HepG2 (cell line): ENCODE measurements around the gene GNG2.

Experiments used
- ATM ChIP-seq: fragments of 450-650 bp; IDR thresholded peaks from 2 replicates; pipeline ENCODE4 v1.7.1; 2017; ENCODE audit warnings: mild to moderate bottlenecking, borderline replicate concordance
- FOXA3 ChIP-seq: IDR thresholded peaks from 2 replicates; pipeline ENCODE4 v1.6.1; 2016; ENCODE audit warnings: missing genetic modification reagents, missing compliant biosample characterization
- IKZF1 ChIP-seq: fragments of 450-650 bp; IDR thresholded peaks from 2 replicates; pipeline ENCODE4 v1.7.1; 2016
- MAZ ChIP-seq, 2 experiments: sonication (generic) in 1 of 2; formaldehyde crosslinking in 1 of 2; IDR thresholded peaks; 2 replicates each; pipeline versions ENCODE4 v1.5.0 to v1.6.1; 2012 to 2020; ENCODE audit warnings: low read depth in 2 of 2, mild to moderate bottlenecking in 2 of 2, borderline replicate concordance in 1 of 2, improper control_type of control experiment in 1 of 2, low read length in 1 of 2, missing genetic modification reagents in 1 of 2, moderate library complexity in 1 of 2
- POLR2A ChIP-seq, 2 experiments: IDR thresholded peaks; 2 replicates each; pipeline ENCODE4 v1.6.1; 2011; ENCODE audit warnings: low read depth in 2 of 2, low read length in 2 of 2, mild to moderate bottlenecking in 1 of 2, moderate library complexity in 1 of 2; ENCODE audit not compliant: insufficient read depth in 1 of 2
- SMC3 ChIP-seq: IDR thresholded peaks from 2 replicates; pipeline ENCODE4 v1.6.1; 2011; ENCODE audit warnings: low read length, improper control_type of control experiment
- SP4 ChIP-seq: sonication (generic); formaldehyde crosslinking; IDR thresholded peaks from 2 replicates; pipeline ENCODE4 v1.8.1; 2023; ENCODE audit warnings: mild to moderate bottlenecking, missing genetic modification reagents
- ZNF224 ChIP-seq: sonication (generic); formaldehyde crosslinking; IDR thresholded peaks from 2 replicates; pipeline ENCODE4 v1.5.0; 2020; ENCODE audit warnings: mild to moderate bottlenecking, missing genetic modification reagents
- TF ChIP-seq, protein P1 (sequence below), 2 experiments: sonication (generic) in 1 of 2; formaldehyde crosslinking in 1 of 2; IDR thresholded peaks; 2 replicates each; pipeline versions ENCODE4 v1.4.0 to v1.6.1; 2018 to 2020; ENCODE audit warnings: missing genetic modification reagents in 2 of 2, borderline replicate concordance in 1 of 2, low read depth in 1 of 2, mild to moderate bottlenecking in 1 of 2, missing biosample characterization in 1 of 2
- TF ChIP-seq, protein P2 (sequence below): sonication (generic); formaldehyde crosslinking; IDR thresholded peaks from 2 replicates; pipeline ENCODE4 v1.5.0; 2020; ENCODE audit warnings: mild to moderate bottlenecking, missing genetic modification reagents, moderate library complexity
- TF ChIP-seq, protein P3 (sequence below): sonication (generic); formaldehyde crosslinking; IDR thresholded peaks from 2 replicates; pipeline ENCODE4 v1.4.0; 2020; ENCODE audit warnings: missing genetic modification reagents

DNA sequence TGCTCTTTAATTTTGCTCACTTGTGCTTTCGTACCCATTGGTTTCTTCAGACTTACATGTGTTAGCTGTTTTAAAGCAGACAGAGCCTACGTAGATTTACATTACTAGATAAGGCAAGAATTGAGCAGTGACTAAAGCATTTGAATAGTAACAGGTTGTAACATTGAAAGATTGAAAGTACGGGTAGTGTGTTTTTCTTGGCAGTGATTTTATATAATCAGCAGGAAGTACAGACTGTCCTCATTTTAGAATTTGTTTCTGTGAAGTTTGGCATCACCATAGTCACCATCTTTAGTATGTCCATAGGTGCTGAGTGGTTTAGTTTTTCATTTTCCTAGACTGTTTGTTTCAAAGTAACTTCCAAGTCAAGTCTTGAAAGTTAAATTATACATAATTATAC is 142.9 kb downstream of the GNG2 start:
- TF ChIP-seq SP4: no peak
- no peak for TF ChIP-seq SMC3
- TF ChIP-seq, protein P1, sequence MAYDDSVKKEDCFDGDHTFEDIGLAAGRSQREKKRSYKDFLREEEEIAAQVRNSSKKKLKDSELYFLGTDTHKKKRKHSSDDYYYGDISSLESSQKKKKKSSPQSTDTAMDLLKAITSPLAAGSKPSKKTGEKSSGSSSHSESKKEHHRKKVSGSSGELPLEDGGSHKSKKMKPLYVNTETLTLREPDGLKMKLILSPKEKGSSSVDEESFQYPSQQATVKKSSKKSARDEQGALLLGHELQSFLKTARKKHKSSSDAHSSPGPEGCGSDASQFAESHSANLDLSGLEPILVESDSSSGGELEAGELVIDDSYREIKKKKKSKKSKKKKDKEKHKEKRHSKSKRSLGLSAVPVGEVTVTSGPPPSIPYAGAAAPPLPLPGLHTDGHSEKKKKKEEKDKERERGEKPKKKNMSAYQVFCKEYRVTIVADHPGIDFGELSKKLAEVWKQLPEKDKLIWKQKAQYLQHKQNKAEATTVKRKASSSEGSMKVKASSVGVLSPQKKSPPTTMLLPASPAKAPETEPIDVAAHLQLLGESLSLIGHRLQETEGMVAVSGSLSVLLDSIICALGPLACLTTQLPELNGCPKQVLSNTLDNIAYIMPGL (CRISPR knock-in tag; IDR thresholded peaks at IDR 0.05; ENCODE audit: borderline replicate concordance in 1 of 2, low read depth in 1 of 2): no peak
- TF ChIP-seq MAZ (IDR thresholded peaks at IDR 0.05; ENCODE audit: borderline replicate concordance, low read depth, low read length): no peak
- TF ChIP-seq MAZ (CRISPR knock-in tag; IDR thresholded peaks at IDR 0.05; ENCODE audit: low read depth): no peak
- TF ChIP-seq POLR2A (IDR thresholded peaks at IDR 0.05; ENCODE audit: insufficient read depth in 1 of 2, low read depth in 2 of 2, low read length in 2 of 2): no peak
- TF ChIP-seq, protein P2, sequence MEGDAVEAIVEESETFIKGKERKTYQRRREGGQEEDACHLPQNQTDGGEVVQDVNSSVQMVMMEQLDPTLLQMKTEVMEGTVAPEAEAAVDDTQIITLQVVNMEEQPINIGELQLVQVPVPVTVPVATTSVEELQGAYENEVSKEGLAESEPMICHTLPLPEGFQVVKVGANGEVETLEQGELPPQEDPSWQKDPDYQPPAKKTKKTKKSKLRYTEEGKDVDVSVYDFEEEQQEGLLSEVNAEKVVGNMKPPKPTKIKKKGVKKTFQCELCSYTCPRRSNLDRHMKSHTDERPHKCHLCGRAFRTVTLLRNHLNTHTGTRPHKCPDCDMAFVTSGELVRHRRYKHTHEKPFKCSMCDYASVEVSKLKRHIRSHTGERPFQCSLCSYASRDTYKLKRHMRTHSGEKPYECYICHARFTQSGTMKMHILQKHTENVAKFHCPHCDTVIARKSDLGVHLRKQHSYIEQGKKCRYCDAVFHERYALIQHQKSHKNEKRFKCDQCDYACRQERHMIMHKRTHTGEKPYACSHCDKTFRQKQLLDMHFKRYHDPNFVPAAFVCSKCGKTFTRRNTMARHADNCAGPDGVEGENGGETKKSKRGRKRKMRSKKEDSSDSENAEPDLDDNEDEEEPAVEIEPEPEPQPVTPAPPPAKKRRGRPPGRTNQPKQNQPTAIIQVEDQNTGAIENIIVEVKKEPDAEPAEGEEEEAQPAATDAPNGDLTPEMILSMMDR (CRISPR knock-in tag): no peak
- TF ChIP-seq FOXA3 (CRISPR knock-in tag): no peak
- TF ChIP-seq, protein P3, sequence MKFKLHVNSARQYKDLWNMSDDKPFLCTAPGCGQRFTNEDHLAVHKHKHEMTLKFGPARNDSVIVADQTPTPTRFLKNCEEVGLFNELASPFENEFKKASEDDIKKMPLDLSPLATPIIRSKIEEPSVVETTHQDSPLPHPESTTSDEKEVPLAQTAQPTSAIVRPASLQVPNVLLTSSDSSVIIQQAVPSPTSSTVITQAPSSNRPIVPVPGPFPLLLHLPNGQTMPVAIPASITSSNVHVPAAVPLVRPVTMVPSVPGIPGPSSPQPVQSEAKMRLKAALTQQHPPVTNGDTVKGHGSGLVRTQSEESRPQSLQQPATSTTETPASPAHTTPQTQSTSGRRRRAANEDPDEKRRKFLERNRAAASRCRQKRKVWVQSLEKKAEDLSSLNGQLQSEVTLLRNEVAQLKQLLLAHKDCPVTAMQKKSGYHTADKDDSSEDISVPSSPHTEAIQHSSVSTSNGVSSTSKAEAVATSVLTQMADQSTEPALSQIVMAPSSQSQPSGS (CRISPR knock-in tag): no peak
- TF ChIP-seq IKZF1: no peak
- no peak for TF ChIP-seq ZNF224 (CRISPR knock-in tag)
- TF ChIP-seq ATM: no peak
